HepG2 (cell line): ENCODE results near the gene MED23. TPM values are rescaled to one million over a fixed set of nuclear protein-coding genes. Genes with fewer than 3 reads are reported as not detected.

Experiments used
- ATAC-seq: fragments of 200-7000 bp; cut with Tn5 transposase; 3 replicates; pipeline ENCODE4 v1.9.1; 2020; ENCODE audit warnings: mild to moderate bottlenecking, moderate library complexity
- BruUV-seq: library from RNA; stranded (reverse); fragments of 400-500 nt; replicated peaks from 2 replicates; lab custom pipeline; 2021; lab: Mats Ljungman, UMichigan
- CTCF ChIA-PET: fragments of 300-600 bp; formaldehyde crosslinking; extraction: SDS; loops from one replicate; lab custom pipeline; 2021; ENCODE audit warnings: low total read pairs, inconsistent platforms, low intra/inter-chr PET ratio; lab: Yijun Ruan, JAX
- POLR2A ChIA-PET: fragments of 350-600 bp; sonication (Branson Sonifier 250); formaldehyde crosslinking; loops from one replicate; lab custom pipeline; 2020; ENCODE audit warnings: antibody characterized with exemption, inconsistent platforms; lab: Yijun Ruan, JAX
- DNase-seq: peaks from one replicate; pipeline ENCODE4 v3.0.0-alpha.2; 2015; ENCODE audit warnings: low spot score
- FAIRE-seq: peaks from 3 replicates; lab custom pipeline; 2011; peaks lifted over from hg19 to GRCh38; lab: Jason Lieb, UNC
- H2AFZ ChIP-seq: one replicate; pipeline ENCODE4 v1.6.1; 2011; ENCODE audit warnings: low read length, inconsistent platforms
- H3K27ac ChIP-seq: fragments of 300-600 bp; 3 replicates; pipeline ENCODE4 v1.8.0; 2011; ENCODE audit warnings: mixed run types, mild to moderate bottlenecking, mixed read lengths, low read length, inconsistent platforms; ENCODE audit not compliant: insufficient read depth; ENCODE audit errors: extremely low read length
- H3K27me3 ChIP-seq, 2 experiments: fragments of 200-600 bp in 1 of 2; 2 replicates in 1 of 2; 3 replicates in 1 of 2; pipeline versions ENCODE4 v1.6.0 to v1.8.0; 2011; ENCODE audit warnings: low read length in 2 of 2, mild to moderate bottlenecking in 2 of 2, moderate library complexity in 2 of 2, inconsistent platforms in 1 of 2; ENCODE audit not compliant: insufficient read depth in 2 of 2, control insufficient read depth in 1 of 2
- H3K36me3 ChIP-seq, 2 experiments: fragments of 200-600 bp in 1 of 2; replicated peaks in 1 of 2; 2 replicates in 1 of 2; 3 replicates in 1 of 2; pipeline versions ENCODE4 v1.5.1 to v1.8.0; 2011; ENCODE audit warnings: low read length in 2 of 2, inconsistent platforms in 1 of 2; ENCODE audit not compliant: insufficient read depth in 2 of 2, control insufficient read depth in 1 of 2
- H3K4me1 ChIP-seq: 2 replicates; pipeline ENCODE4 v1.5.1; 2012; ENCODE audit warnings: low read length, inconsistent platforms; ENCODE audit not compliant: insufficient read depth
- H3K4me2 ChIP-seq: 2 replicates; pipeline ENCODE4 v1.6.0; 2011; ENCODE audit warnings: low read depth, low read length, inconsistent platforms
- H3K4me3 ChIP-seq, 3 experiments: fragments of 200-600 bp in 1 of 3; sonication (generic), shearing (Covaris generic) in 1 of 3; replicated peaks in 1 of 3; 2 replicates each; pipeline ENCODE4 v1.5.1; 2011 to 2016; ENCODE audit warnings: low read length in 3 of 3, inconsistent platforms in 2 of 3, low read depth in 2 of 3, mild to moderate bottlenecking in 2 of 3, control low read depth in 1 of 3, mixed read lengths in 1 of 3; ENCODE audit not compliant: insufficient read depth in 1 of 3
- H3K79me2 ChIP-seq: one replicate; pipeline ENCODE4 v1.6.1; 2011; ENCODE audit warnings: low read length, inconsistent platforms; ENCODE audit not compliant: insufficient read depth
- H3K9ac ChIP-seq: 2 replicates; pipeline ENCODE4 v1.6.0; 2011; ENCODE audit warnings: mild to moderate bottlenecking, low read depth, low read length, inconsistent platforms; ENCODE audit not compliant: insufficient read depth
- H3K9me3 ChIP-seq: 2 replicates; pipeline ENCODE4 v1.5.1; 2012; ENCODE audit warnings: mild to moderate bottlenecking, low read length
- H4K20me1 ChIP-seq: 2 replicates; pipeline ENCODE4 v1.6.0; 2011; ENCODE audit warnings: inconsistent platforms, mild to moderate bottlenecking, low read length, moderate library complexity; ENCODE audit not compliant: insufficient read depth
- ADNP ChIP-seq: sonication (generic); formaldehyde crosslinking; IDR thresholded peaks from 2 replicates; pipeline ENCODE4 v1.4.0; 2020; ENCODE audit warnings: missing genetic modification reagents
- FOXA3 ChIP-seq: IDR thresholded peaks from 2 replicates; pipeline ENCODE4 v1.6.1; 2016; ENCODE audit warnings: missing genetic modification reagents, missing compliant biosample characterization
- KAT2B ChIP-seq: fragments of 150-350 bp; IDR thresholded peaks from 2 replicates; pipeline ENCODE4 v1.6.1; 2014; ENCODE audit warnings: low read depth, low read length, borderline replicate concordance
- KMT2A ChIP-seq: sonication (generic); formaldehyde crosslinking; IDR thresholded peaks from 2 replicates; pipeline ENCODE4 v1.4.0; 2020; ENCODE audit warnings: missing genetic modification reagents
- SAFB2 ChIP-seq: sonication (generic); formaldehyde crosslinking; IDR thresholded peaks from 2 replicates; pipeline ENCODE4 v1.5.1; 2020; ENCODE audit warnings: missing genetic modification reagents, low read depth, mild to moderate bottlenecking, borderline replicate concordance
- ZNF264 ChIP-seq: sonication (generic); formaldehyde crosslinking; IDR thresholded peaks from 2 replicates; pipeline ENCODE4 v1.4.0; 2020; ENCODE audit warnings: missing genetic modification reagents
- ZNF770 ChIP-seq: sonication (generic); formaldehyde crosslinking; IDR thresholded peaks from 2 replicates; pipeline ENCODE4 v1.5.0; 2020; ENCODE audit warnings: mild to moderate bottlenecking, missing genetic modification reagents
- WGBS: methylation state at CpG from one replicate; pipeline ENCODE4 v1.1.6; 2017; ENCODE audit warnings: low lambda C conversion rate; 5-methylcytosine and 5-hydroxymethylcytosine counted together
- in situ Hi-C: cut with HindIII; loops from 2 replicates; pipeline ENCODE4 v1.10.0; 2017; ENCODE audit warnings: low pct_unique_long_range_greater_than_20kb; ENCODE audit not compliant: extremely low pct_ligation_motif_present
- intact Hi-C: fragments of 100-400 bp; cut with micrococcal nuclease; formaldehyde crosslinking; loops from one replicate; pipeline ENCODE4 v1.10.0; 2022; ENCODE audit not compliant: unreplicated experiment
- polyA plus RNA-seq, 8 experiments: library from polyadenylated mRNA; depleted of rRNA in 3 of 8; stranded (reverse) in 7 of 8; unstranded in 1 of 8; fragments of >200 nt; fragmentation: Illumina TruSeq in 4 of 8; extraction: Trizol in 4 of 8; gene quantifications; 2 replicates each; pipeline versions ENCODE4 v1.2.1 to v1.2.3, GENCODE V29; 2011 to 2016; ENCODE audit warnings: low read depth in 4 of 8, missing spikeins in 1 of 8, mixed read lengths in 1 of 8; ENCODE audit not compliant: insufficient read depth in 1 of 8
- total RNA-seq, 5 experiments: library from RNA; depleted of rRNA; stranded (reverse); fragments of >200 nt; fragmentation: Illumina TruSeq; extraction: Trizol; gene quantifications; 2 replicates each; pipeline ENCODE4 v1.2.3, GENCODE V29; 2016; ENCODE audit warnings: low read depth in 1 of 5

The MED23 gene
- total and polyA plus RNA-seq, 2 of the 13 experiments (the other 11 are each of a cell fraction or from before 2014, with no cell fraction given): 34.9 to 50.5 TPM

GRCh38 chr6:131640100-131640499, 12.1 kb upstream of the MED23 start:
- Histone ChIP-seq H3K27me3 (no peaks in the 10 kb centered on the region; a peak in 1 of 5 replicates), H2AFZ (no peak overlapping the region), H3K4me1 (peaks cover 37% of the 10 kb centered on the region)
- ATAC-seq: no peak
- no peak for DNase-seq
- no peak for TF ChIP-seq SAFB2 (CRISPR knock-in tag)
- no peak for TF ChIP-seq FOXA3 (CRISPR knock-in tag)
- no peak for TF ChIP-seq KMT2A (CRISPR knock-in tag)
- no peak for TF ChIP-seq ZNF770 (CRISPR knock-in tag)
- TF ChIP-seq KAT2B: no peak
- no peak for TF ChIP-seq ADNP (CRISPR knock-in tag)
- TF ChIP-seq ZNF264 (CRISPR knock-in tag): no peak
- TF ChIP-seq, all 625 proteins: peak for 0
- Histone ChIP-seq H3K9ac (no peak overlapping the region), H3K36me3 (peaks cover 13 to 46% of the 10 kb centered on the region in 2 experiments), H3K9me3 (no peaks in the 10 kb centered on the region), H4K20me1 (peaks cover 2% of the 10 kb centered on the region; the same call in 1 of the 2 replicates), H3K27ac (no peak overlapping the region), H3K4me2 (peak overlapping the region; percentile 24; the same call in 1 of the 2 replicates), H3K79me2 (peaks cover 43% of the 10 kb centered on the region), H3K4me3 (no peak overlapping the region)
- WGBS: 84% methylated on average over 2 of the region's 2 CpGs
- intact Hi-C loops (no loop called here), in situ Hi-C loops (no loop called here)
- BruUV-seq: no TSS peak
- CTCF ChIA-PET: no interaction called here
- no peak for FAIRE-seq
- POLR2A ChIA-PET: interaction anchor here (1.2 to 1.5 kb wide), 2 partner anchors 12 kb away, joined by 3 to 5 read pairs; partner anchors contain the start of gene MED23
